ENCODE data around the gene PPL.

Gene PPL

GRCh38 chr16:4870138-4870671 lies 66.7 kb downstream of the PPL start:
- no peak overlapping the region for H3K4me3 ChIP-seq (ENCODE audit: low read depth, low read length)
- DNase-seq (ENCODE audit: low read depth) = no peak
- no peak for TF ChIP-seq CTCF (IDR thresholded peaks at IDR 0.05; ENCODE audit: insufficient read depth, low read depth, low read length, missing control alignments)

GRCh38 chr16:4869147-4869805 lies 67.7 kb downstream of the PPL start:
- no peak overlapping the region for H3K4me3 ChIP-seq (ENCODE audit: low read depth, low read length)
- no peak for TF ChIP-seq CTCF (IDR thresholded peaks at IDR 0.05; ENCODE audit: insufficient read depth, low read depth, low read length, missing control alignments)
- DNase-seq (ENCODE audit: low read depth) = no peak

- H3K4me3 ChIP-seq (ENCODE audit: low read depth, low read length) = no peak overlapping the region
- TF ChIP-seq CTCF (IDR thresholded peaks at IDR 0.05; ENCODE audit: insufficient read depth, low read depth, low read length, missing control alignments) = no peak
- DNase-seq (ENCODE audit: low read depth) = no peak
These were observed 68.4 kb downstream of the PPL start for GRCh38 chr16:4868535-4868934.

DNA sequence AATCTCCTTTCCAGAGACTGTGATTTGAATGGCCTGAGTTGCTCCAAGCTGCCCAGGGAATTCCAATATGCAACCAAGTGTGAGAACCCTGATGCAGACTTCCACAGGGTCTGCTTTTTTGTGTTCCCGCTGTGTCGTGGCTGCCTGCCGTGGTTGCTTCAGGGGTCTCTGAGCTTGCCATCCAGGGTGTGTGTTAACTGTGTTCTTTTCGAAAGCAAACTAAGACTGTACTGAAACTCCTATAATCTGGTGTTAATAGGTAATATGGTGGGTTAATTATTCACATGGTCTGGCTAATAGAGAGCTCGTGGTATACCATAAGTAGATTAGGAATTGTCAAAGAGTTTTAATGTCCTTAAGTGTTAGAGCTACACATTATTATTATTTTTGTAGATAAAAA lies 68.9 kb downstream of the PPL start:
- H3K4me3 ChIP-seq (ENCODE audit: low read depth, low read length) = no peak overlapping the region

GRCh38 chr16:4866586-4866985 lies 70.4 kb downstream of the PPL start:
- H3K4me3 ChIP-seq (ENCODE audit: low read depth, low read length) = no peak overlapping the region
- DNase-seq (ENCODE audit: low read depth) = no peak
- no peak for TF ChIP-seq CTCF (IDR thresholded peaks at IDR 0.05; ENCODE audit: insufficient read depth, low read depth, low read length, missing control alignments)

More for the DNA sequence above, 68.9 kb downstream of the PPL start:
- TF ChIP-seq CTCF (IDR thresholded peaks at IDR 0.05; ENCODE audit: insufficient read depth, low read depth, low read length, missing control alignments) = no peak
- DNase-seq (ENCODE audit: low read depth) = no peak

GRCh38 chr16:4865231-4865860 lies 71.6 kb downstream of the PPL start:
- no peak for TF ChIP-seq CTCF (IDR thresholded peaks at IDR 0.05; ENCODE audit: insufficient read depth, low read depth, low read length, missing control alignments)
- no peak for DNase-seq (ENCODE audit: low read depth)

More at GRCh38 chr16:4865231-4865860, 71.6 kb downstream of the PPL start:
- H3K4me3 ChIP-seq (ENCODE audit: low read depth, low read length) = no peak overlapping the region

Measured in GM12865 (cell line).